DND-41 (cell line): ENCODE data around the gene SH2D7.

Experiments used
- CTCF ChIP-seq: IDR thresholded peaks from 2 replicates; pipeline ENCODE4 v1.5.1; 2012; ENCODE audit warnings: borderline replicate concordance, low read length, moderate library complexity, mild to moderate bottlenecking; ENCODE audit not compliant: poor library complexity, severe bottlenecking; ENCODE audit errors: extremely low read depth
- EZH2 ChIP-seq: IDR thresholded peaks from 3 replicates; pipeline ENCODE4 v1.6.1; 2012; ENCODE audit warnings: borderline replicate concordance, low read depth, mild to moderate bottlenecking, moderate library complexity, low read length, inconsistent platforms; ENCODE audit not compliant: severe bottlenecking

GRCh38 chr15:78048628-78048920 lies 43.8 kb upstream of the SH2D7 start:
- TF ChIP-seq CTCF (no peak), EZH2 (no peak)
